ENCODE data around the gene MYH7B.

MYH7B gene

GRCh38 chr20:35003211-35004031, 47.8 kb downstream of the MYH7B start:
- Histone ChIP-seq H3K4me1 (ENCODE audit: control insufficient read depth in 2 of 2, insufficient read depth in 2 of 2, low read length in 2 of 2) (no peaks in the 10 kb centered on the region), H3K36me3 (ENCODE audit: control insufficient read depth in 2 of 2, insufficient read depth in 2 of 2, low read length in 2 of 2) (peaks cover 84 to 88% of the 10 kb centered on the region in 2 donors), H3K4me3 (ENCODE audit: low read length in 2 of 2) (no peak overlapping the region), H3K9ac (ENCODE audit: low read depth in 1 of 2, low read length in 2 of 2) (no peak overlapping the region), H3K9me3 (ENCODE audit: control insufficient read depth in 2 of 2, low read length in 2 of 2) (no peaks in the 10 kb centered on the region), H3K27ac (ENCODE audit: low read depth in 2 of 2, low read length in 2 of 2) (no peak overlapping the region), H3K27me3 (ENCODE audit: control insufficient read depth in 2 of 2, insufficient read depth in 2 of 2, low read length in 2 of 2) (no peaks in the 10 kb centered on the region)

GRCh38 chr20:35004051-35004725, 48.5 kb downstream of the MYH7B start:
- Histone ChIP-seq H3K27ac (ENCODE audit: low read depth in 2 of 2, low read length in 2 of 2) (no peak overlapping the region), H3K4me3 (ENCODE audit: low read length in 2 of 2) (no peak overlapping the region), H3K9me3 (ENCODE audit: control insufficient read depth in 2 of 2, low read length in 2 of 2) (no peaks in the 10 kb centered on the region), H3K36me3 (ENCODE audit: control insufficient read depth in 2 of 2, insufficient read depth in 2 of 2, low read length in 2 of 2) (peaks cover 88 to 90% of the 10 kb centered on the region in 2 donors), H3K9ac (ENCODE audit: low read depth in 1 of 2, low read length in 2 of 2) (no peak overlapping the region), H3K27me3 (ENCODE audit: control insufficient read depth in 2 of 2, insufficient read depth in 2 of 2, low read length in 2 of 2) (no peaks in the 10 kb centered on the region), H3K4me1 (ENCODE audit: control insufficient read depth in 2 of 2, insufficient read depth in 2 of 2, low read length in 2 of 2) (no peaks in the 10 kb centered on the region)

GRCh38 chr20:35004749-35005462, 49.2 kb downstream of the MYH7B start:
- Histone ChIP-seq H3K9me3 (ENCODE audit: control insufficient read depth in 2 of 2, low read length in 2 of 2) (no peaks in the 10 kb centered on the region), H3K36me3 (ENCODE audit: control insufficient read depth in 2 of 2, insufficient read depth in 2 of 2, low read length in 2 of 2) (peaks cover 93 to 94% of the 10 kb centered on the region in 2 donors), H3K27me3 (ENCODE audit: control insufficient read depth in 2 of 2, insufficient read depth in 2 of 2, low read length in 2 of 2) (no peaks in the 10 kb centered on the region), H3K9ac (ENCODE audit: low read depth in 1 of 2, low read length in 2 of 2) (no peak overlapping the region), H3K4me1 (ENCODE audit: control insufficient read depth in 2 of 2, insufficient read depth in 2 of 2, low read length in 2 of 2) (no peaks in the 10 kb centered on the region), H3K27ac (ENCODE audit: low read depth in 2 of 2, low read length in 2 of 2) (no peak overlapping the region), H3K4me3 (ENCODE audit: low read length in 2 of 2) (no peak overlapping the region)
